Panc1 (cell line): ENCODE data around the gene TMIGD1. TPM values are rescaled to one million over a fixed set of nuclear protein-coding genes. Genes with fewer than 3 reads are reported as not detected.
A peak's percentile ranks its signal among the peaks of the same experiment; 100 is the strongest.

Experiments used
- ATAC-seq: fragments of 200-7000 bp; cut with Tn5 transposase; 2 replicates; pipeline ENCODE4 v1.9.1; 2020; ENCODE audit warnings: mild to moderate bottlenecking, moderate library complexity
- BruUV-seq: library from RNA; stranded (reverse); fragments of 400-500 nt; replicated peaks from 2 replicates; lab custom pipeline; 2021; lab: Mats Ljungman, UMichigan
- CTCF ChIA-PET: fragments of 300-600 bp; sonication (Branson Sonifier 250); formaldehyde crosslinking; loops from one replicate; lab custom pipeline; 2022; ENCODE audit warnings: antibody characterized with exemption; lab: Charles Lee
- POLR2A ChIA-PET: fragments of 300-600 bp; sonication (Branson Sonifier 250); formaldehyde crosslinking; loops from one replicate; lab custom pipeline; 2022; ENCODE audit warnings: antibody characterized with exemption; lab: Charles Lee
- DNase-seq: peaks from one replicate; pipeline ENCODE4 v3.0.0-alpha.2; 2010; ENCODE audit warnings: low read depth, low spot score
- H3K27ac ChIP-seq: 2 replicates; pipeline ENCODE4 v1.5.1; 2011; ENCODE audit warnings: mild to moderate bottlenecking, low read length, inconsistent platforms
- H3K27me3 ChIP-seq: fragments of 200-500 bp; sonication (Bioruptor generic); 2 replicates; pipeline ENCODE4 v1.6.0; 2014; ENCODE audit warnings: low read length, inconsistent platforms; ENCODE audit not compliant: control insufficient read depth, insufficient read depth
- H3K36me3 ChIP-seq: fragments of 200-500 bp; sonication (Bioruptor generic); 2 replicates; pipeline ENCODE4 v1.5.1; 2014; ENCODE audit warnings: inconsistent platforms, mild to moderate bottlenecking, low read length, moderate library complexity; ENCODE audit not compliant: control insufficient read depth, insufficient read depth
- H3K4me1 ChIP-seq: 2 replicates; pipeline ENCODE4 v1.5.1; 2011; ENCODE audit warnings: inconsistent platforms, mild to moderate bottlenecking, low read length, moderate library complexity; ENCODE audit not compliant: control insufficient read depth, insufficient read depth
- H3K4me3 ChIP-seq, 2 experiments: 2 replicates each; pipeline ENCODE4 v1.5.1; 2011 to 2012; ENCODE audit warnings: low read depth in 2 of 2, low read length in 2 of 2, mild to moderate bottlenecking in 2 of 2, inconsistent platforms in 1 of 2, moderate library complexity in 1 of 2
- H3K9me3 ChIP-seq: fragments of 200-500 bp; sonication (Bioruptor generic); 2 replicates; pipeline ENCODE4 v1.5.1; 2014; ENCODE audit warnings: low read depth, mild to moderate bottlenecking, inconsistent platforms, low read length, moderate library complexity; ENCODE audit not compliant: control insufficient read depth, insufficient read depth
- POLR2AphosphoS5 ChIP-seq: IDR thresholded peaks from 2 replicates; pipeline ENCODE4 v1.6.1; 2012; ENCODE audit warnings: mild to moderate bottlenecking, low read depth, low read length, moderate library complexity
- SIN3A ChIP-seq: IDR thresholded peaks from 2 replicates; pipeline ENCODE4 v1.6.1; 2012; ENCODE audit warnings: low read depth, mild to moderate bottlenecking, low read length, moderate library complexity, borderline replicate concordance; ENCODE audit not compliant: insufficient read depth
- TCF7L2 ChIP-seq: IDR thresholded peaks from 2 replicates; pipeline ENCODE4 v1.6.1; 2011; ENCODE audit warnings: mild to moderate bottlenecking, low read depth, low read length, inconsistent platforms
- in situ Hi-C: cut with HindIII; loops from 2 replicates; pipeline ENCODE4 v1.10.0; 2016; ENCODE audit warnings: low sequenced_read_pairs, low pct_unique_long_range_greater_than_20kb
- intact Hi-C: fragments of 100-400 bp; cut with micrococcal nuclease; formaldehyde crosslinking; loops from one replicate; pipeline ENCODE4 v1.10.0; 2022; ENCODE audit not compliant: unreplicated experiment
- total RNA-seq: library from RNA; stranded (reverse); gene quantifications from one replicate; pipeline ENCODE4 v1.2.1, GENCODE V29; 2021; ENCODE audit not compliant: unreplicated experiment
- TF ChIP-seq, protein P1 (sequence below), 2 experiments: IDR thresholded peaks; 2 replicates each; pipeline ENCODE4 v1.6.1; 2011 to 2012; ENCODE audit warnings: low read depth in 2 of 2, control low read depth in 1 of 2, low read length in 1 of 2, mild to moderate bottlenecking in 1 of 2, moderate library complexity in 1 of 2; ENCODE audit not compliant: insufficient read depth in 1 of 2
- TF ChIP-seq, protein P2 (sequence below): fragments of 450-650 bp; IDR thresholded peaks from 2 replicates; pipeline ENCODE4 v1.5.1; 2017; ENCODE audit warnings: mild to moderate bottlenecking

TMIGD1 gene
- total RNA-seq, 1 experiment from 2014 or later, result not detected

DNA sequence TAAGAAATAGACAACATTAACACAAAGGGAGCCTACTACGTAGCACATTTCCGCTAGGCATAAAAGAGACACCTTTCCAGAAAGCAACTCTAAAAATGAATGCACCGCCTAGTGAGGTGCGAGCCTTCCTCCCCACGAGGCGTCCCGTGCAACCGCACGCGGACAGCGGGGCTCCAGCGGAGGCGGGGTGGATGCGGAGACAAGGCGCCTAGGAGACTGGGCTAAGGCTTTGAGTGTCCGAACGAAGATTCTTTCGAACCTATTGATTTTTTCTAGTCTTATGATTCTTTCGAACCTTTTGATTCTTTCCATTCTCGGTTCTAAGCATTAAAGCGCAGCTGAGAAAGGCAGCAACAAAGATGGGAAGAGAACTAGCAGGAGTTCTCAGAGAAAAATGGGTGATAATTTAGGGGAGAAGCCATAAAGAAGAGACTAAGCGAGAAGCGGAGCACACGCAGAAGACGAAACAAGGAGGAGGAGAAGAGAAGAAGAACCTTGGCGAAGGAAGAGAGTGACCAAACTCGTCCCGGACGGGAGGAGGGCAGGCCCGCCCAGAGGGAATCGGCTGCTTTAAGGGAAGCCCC, 44.5 kb upstream of the TMIGD1 start:
- POLR2A ChIA-PET, result no interaction called here
- in situ Hi-C loops, result no loop called here
- no peak for ATAC-seq
- CTCF ChIA-PET, result no interaction called here
- Histone ChIP-seq H3K36me3 (no peaks in the 10 kb centered on the region), H3K4me1 (peaks cover 47% of the 10 kb centered on the region), H3K27ac (peak overlapping the region; percentile 91), H3K27me3 (no peaks in the 10 kb centered on the region), H3K4me3 (peak overlapping the region; percentile 74 to 76), H3K9me3 (no peaks in the 10 kb centered on the region)
- no peak for DNase-seq
- no TSS peak for BruUV-seq
- TF ChIP-seq TCF7L2 (no peak), SIN3A (no peak), POLR2AphosphoS5 (no peak)
- TF ChIP-seq, protein P1, sequence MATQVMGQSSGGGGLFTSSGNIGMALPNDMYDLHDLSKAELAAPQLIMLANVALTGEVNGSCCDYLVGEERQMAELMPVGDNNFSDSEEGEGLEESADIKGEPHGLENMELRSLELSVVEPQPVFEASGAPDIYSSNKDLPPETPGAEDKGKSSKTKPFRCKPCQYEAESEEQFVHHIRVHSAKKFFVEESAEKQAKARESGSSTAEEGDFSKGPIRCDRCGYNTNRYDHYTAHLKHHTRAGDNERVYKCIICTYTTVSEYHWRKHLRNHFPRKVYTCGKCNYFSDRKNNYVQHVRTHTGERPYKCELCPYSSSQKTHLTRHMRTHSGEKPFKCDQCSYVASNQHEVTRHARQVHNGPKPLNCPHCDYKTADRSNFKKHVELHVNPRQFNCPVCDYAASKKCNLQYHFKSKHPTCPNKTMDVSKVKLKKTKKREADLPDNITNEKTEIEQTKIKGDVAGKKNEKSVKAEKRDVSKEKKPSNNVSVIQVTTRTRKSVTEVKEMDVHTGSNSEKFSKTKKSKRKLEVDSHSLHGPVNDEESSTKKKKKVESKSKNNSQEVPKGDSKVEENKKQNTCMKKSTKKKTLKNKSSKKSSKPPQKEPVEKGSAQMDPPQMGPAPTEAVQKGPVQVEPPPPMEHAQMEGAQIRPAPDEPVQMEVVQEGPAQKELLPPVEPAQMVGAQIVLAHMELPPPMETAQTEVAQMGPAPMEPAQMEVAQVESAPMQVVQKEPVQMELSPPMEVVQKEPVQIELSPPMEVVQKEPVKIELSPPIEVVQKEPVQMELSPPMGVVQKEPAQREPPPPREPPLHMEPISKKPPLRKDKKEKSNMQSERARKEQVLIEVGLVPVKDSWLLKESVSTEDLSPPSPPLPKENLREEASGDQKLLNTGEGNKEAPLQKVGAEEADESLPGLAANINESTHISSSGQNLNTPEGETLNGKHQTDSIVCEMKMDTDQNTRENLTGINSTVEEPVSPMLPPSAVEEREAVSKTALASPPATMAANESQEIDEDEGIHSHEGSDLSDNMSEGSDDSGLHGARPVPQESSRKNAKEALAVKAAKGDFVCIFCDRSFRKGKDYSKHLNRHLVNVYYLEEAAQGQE (IDR thresholded peaks at IDR 0.05; ENCODE audit: insufficient read depth in 1 of 2, low read depth in 2 of 2, low read length in 1 of 2), result no peak
- TF ChIP-seq, protein P2, sequence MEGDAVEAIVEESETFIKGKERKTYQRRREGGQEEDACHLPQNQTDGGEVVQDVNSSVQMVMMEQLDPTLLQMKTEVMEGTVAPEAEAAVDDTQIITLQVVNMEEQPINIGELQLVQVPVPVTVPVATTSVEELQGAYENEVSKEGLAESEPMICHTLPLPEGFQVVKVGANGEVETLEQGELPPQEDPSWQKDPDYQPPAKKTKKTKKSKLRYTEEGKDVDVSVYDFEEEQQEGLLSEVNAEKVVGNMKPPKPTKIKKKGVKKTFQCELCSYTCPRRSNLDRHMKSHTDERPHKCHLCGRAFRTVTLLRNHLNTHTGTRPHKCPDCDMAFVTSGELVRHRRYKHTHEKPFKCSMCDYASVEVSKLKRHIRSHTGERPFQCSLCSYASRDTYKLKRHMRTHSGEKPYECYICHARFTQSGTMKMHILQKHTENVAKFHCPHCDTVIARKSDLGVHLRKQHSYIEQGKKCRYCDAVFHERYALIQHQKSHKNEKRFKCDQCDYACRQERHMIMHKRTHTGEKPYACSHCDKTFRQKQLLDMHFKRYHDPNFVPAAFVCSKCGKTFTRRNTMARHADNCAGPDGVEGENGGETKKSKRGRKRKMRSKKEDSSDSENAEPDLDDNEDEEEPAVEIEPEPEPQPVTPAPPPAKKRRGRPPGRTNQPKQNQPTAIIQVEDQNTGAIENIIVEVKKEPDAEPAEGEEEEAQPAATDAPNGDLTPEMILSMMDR, result no peak
- intact Hi-C loops, result no loop called here

DNA sequence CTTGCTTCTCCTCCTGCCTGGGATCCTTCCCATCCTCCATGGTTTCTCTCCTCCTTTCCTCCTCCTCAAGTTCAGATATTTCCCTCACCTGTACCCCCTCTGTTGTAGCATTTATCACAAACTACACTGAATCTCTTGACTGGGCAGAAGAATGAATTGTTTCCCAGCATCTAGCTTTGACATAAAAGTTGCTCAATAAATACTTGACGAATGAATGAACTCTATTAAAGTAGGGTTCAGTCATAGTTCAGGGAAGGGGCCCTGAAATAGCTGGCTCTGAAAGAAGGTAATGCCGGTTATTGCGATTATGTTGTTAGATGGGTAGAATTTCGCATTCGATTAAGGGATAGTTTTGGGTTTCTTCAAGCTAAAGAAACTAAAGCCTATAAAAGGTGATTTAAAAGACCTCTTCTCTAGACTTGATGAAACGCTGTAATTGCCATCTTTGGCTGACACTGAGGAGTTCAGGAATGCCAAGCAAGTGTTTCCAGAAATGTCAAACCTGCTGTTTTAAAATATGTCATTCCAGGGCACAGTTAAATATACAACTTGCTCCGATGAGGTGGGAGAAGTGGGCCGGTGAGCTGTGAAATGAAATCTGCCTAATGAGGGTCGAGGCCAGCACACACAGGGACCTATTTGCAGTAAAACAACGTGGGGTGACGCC, 43.9 kb upstream of the TMIGD1 start:
- H3K4me1 ChIP-seq, result peaks cover 40% of the 10 kb centered on the region

More for the DNA sequence above, 43.9 kb upstream of the TMIGD1 start:
- TF ChIP-seq TCF7L2 (no peak), SIN3A (no peak), POLR2AphosphoS5 (no peak)
- TF ChIP-seq, protein P2, result no peak
- TF ChIP-seq, protein P1 (IDR thresholded peaks at IDR 0.05; ENCODE audit: insufficient read depth in 1 of 2, low read depth in 2 of 2, low read length in 1 of 2), result no peak
- in situ Hi-C loops, result no loop called here
- BruUV-seq, result no TSS peak
- DNase-seq (no peak), ATAC-seq (no peak)
- no peaks in the 10 kb centered on the region for H3K36me3 ChIP-seq
- intact Hi-C loops, result no loop called here
- H3K27ac ChIP-seq, result peak overlapping the region; percentile 91
- no peaks in the 10 kb centered on the region for H3K9me3 ChIP-seq
- POLR2A ChIA-PET, result no interaction called here
- CTCF ChIA-PET, result no interaction called here
- H3K27me3 ChIP-seq, result no peaks in the 10 kb centered on the region
- H3K4me3 ChIP-seq, result peak overlapping the region; percentile 74 to 76
